Measurements from ENCODE around the gene AVP. TPM values are rescaled to one million over a fixed set of nuclear protein-coding genes. Genes with fewer than 3 reads are reported as not detected.

AVP gene
- total and polyA plus RNA-seq, 9 of the 15 experiments (the other 6 are each of a cell fraction or from before 2014, with no cell fraction given) = not detected

- ChIA-PET POLR2A (no interaction called here), CTCF (ENCODE audit: low intra/inter-chr PET ratio) (no interaction called here)
- Histone ChIP-seq H3K9me1 (ENCODE audit: control insufficient read depth, insufficient read depth, low read length) (no peaks in the 10 kb centered on the region), H3K79me2 (ENCODE audit: control insufficient read depth, insufficient read depth, low read length) (no peaks in the 10 kb centered on the region), H3K27ac (ENCODE audit: extremely low read depth, low read depth, low read length) (no peak overlapping the region), H3K4me1 (replicated peaks in 1 of 2; ENCODE audit: control insufficient read depth in 2 of 2, insufficient read depth in 2 of 2, low read length in 2 of 2) (peaks cover 0 to 7% of the 10 kb centered on the region in 2 experiments; a peak in 1 of 5 replicates), H2AFZ (ENCODE audit: low read depth, low read length) (no peak overlapping the region), H3K36me3 (ENCODE audit: control insufficient read depth, insufficient read depth, low read length) (no peaks in the 10 kb centered on the region; the same call in 2 of the 3 replicates), H3K27me3 (ENCODE audit: control insufficient read depth in 2 of 2, insufficient read depth in 2 of 2, low read length in 2 of 2) (no peaks in the 10 kb centered on the region), H4K20me1 (replicated peaks; ENCODE audit: control insufficient read depth, insufficient read depth, low read length) (no peaks in the 10 kb centered on the region), H3K4me2 (ENCODE audit: insufficient read depth, low read length) (no peak overlapping the region), H3K9ac (ENCODE audit: insufficient read depth in 1 of 2, low read depth in 2 of 2, low read length in 2 of 2) (no peak overlapping the region), H3K9me3 (replicated peaks; ENCODE audit: control insufficient read depth, insufficient read depth, low read depth, low read length) (no peaks in the 10 kb centered on the region), H3K4me3 (no peak overlapping the region)
- intact Hi-C loops (cut with micrococcal nuclease) = no loop called here
- no peak for DNase-seq (ENCODE audit: extremely low read depth in 1 of 4, low spot score in 3 of 4)
- no TSS peak for BruUV-seq (replicated peaks)
- no peak for TF ChIP-seq PHF21A (IDR thresholded peaks at IDR 0.05; ENCODE audit: borderline replicate concordance, low read depth)
- TF ChIP-seq PKNOX1 (IDR thresholded peaks at IDR 0.05) = no peak
- TF ChIP-seq, protein P1, sequence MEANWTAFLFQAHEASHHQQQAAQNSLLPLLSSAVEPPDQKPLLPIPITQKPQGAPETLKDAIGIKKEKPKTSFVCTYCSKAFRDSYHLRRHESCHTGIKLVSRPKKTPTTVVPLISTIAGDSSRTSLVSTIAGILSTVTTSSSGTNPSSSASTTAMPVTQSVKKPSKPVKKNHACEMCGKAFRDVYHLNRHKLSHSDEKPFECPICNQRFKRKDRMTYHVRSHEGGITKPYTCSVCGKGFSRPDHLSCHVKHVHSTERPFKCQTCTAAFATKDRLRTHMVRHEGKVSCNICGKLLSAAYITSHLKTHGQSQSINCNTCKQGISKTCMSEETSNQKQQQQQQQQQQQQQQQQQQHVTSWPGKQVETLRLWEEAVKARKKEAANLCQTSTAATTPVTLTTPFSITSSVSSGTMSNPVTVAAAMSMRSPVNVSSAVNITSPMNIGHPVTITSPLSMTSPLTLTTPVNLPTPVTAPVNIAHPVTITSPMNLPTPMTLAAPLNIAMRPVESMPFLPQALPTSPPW (CRISPR knock-in tag; IDR thresholded peaks at IDR 0.05) = no peak
- no peak for TF ChIP-seq RAD51 (IDR thresholded peaks at IDR 0.05; ENCODE audit: borderline replicate concordance, low read depth)
- no peak for TF ChIP-seq RBM15 (IDR thresholded peaks at IDR 0.05; ENCODE audit: insufficient read depth, low read length)
- TF ChIP-seq ZNF707 (CRISPR knock-in tag; conservative IDR thresholded peaks at IDR 0.05) = no peak
- TF ChIP-seq, protein P2, sequence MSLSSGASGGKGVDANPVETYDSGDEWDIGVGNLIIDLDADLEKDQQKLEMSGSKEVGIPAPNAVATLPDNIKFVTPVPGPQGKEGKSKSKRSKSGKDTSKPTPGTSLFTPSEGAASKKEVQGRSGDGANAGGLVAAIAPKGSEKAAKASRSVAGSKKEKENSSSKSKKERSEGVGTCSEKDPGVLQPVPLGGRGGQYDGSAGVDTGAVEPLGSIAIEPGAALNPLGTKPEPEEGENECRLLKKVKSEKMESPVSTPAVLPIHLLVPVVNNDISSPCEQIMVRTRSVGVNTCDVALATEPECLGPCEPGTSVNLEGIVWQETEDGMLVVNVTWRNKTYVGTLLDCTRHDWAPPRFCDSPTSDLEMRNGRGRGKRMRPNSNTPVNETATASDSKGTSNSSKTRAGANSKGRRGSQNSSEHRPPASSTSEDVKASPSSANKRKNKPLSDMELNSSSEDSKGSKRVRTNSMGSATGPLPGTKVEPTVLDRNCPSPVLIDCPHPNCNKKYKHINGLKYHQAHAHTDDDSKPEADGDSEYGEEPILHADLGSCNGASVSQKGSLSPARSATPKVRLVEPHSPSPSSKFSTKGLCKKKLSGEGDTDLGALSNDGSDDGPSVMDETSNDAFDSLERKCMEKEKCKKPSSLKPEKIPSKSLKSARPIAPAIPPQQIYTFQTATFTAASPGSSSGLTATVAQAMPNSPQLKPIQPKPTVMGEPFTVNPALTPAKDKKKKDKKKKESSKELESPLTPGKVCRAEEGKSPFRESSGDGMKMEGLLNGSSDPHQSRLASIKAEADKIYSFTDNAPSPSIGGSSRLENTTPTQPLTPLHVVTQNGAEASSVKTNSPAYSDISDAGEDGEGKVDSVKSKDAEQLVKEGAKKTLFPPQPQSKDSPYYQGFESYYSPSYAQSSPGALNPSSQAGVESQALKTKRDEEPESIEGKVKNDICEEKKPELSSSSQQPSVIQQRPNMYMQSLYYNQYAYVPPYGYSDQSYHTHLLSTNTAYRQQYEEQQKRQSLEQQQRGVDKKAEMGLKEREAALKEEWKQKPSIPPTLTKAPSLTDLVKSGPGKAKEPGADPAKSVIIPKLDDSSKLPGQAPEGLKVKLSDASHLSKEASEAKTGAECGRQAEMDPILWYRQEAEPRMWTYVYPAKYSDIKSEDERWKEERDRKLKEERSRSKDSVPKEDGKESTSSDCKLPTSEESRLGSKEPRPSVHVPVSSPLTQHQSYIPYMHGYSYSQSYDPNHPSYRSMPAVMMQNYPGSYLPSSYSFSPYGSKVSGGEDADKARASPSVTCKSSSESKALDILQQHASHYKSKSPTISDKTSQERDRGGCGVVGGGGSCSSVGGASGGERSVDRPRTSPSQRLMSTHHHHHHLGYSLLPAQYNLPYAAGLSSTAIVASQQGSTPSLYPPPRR (CRISPR knock-in tag; IDR thresholded peaks at IDR 0.05; ENCODE audit: borderline replicate concordance) = no peak
- FAIRE-seq = no peak
- in situ Hi-C loops (cut with MboI) = no loop called here
- 43% methylated on average over 9 of the region's 13 CpGs for WGBS (ENCODE audit: insufficient coverage, low coverage, missing lambda C conversion rate)
- ATAC-seq = no peak
These were observed 18.2 kb upstream of the AVP start for GRCh38 chr20:3102575-3103368.

Measured in K562 (cell line).